Keratinocyte (primary cell): ENCODE results near the gene ZNF425. TPM values are rescaled to one million over a fixed set of nuclear protein-coding genes. Genes with fewer than 3 reads are reported as not detected.

Experiments used
- DNase-seq: peaks from one replicate; pipeline ENCODE4 v3.0.0-alpha.2; 2011; ENCODE audit warnings: low read depth, missing footprints, low spot score
- FAIRE-seq: peaks from 2 replicates; lab custom pipeline; 2011; peaks lifted over from hg19 to GRCh38; lab: Jason Lieb, UNC
- H2AFZ ChIP-seq: 2 replicates; pipeline ENCODE4 v1.6.0; 2012; ENCODE audit warnings: low read length, control low read depth, inconsistent platforms; ENCODE audit not compliant: control insufficient read depth
- H3K27ac ChIP-seq: 2 replicates; pipeline ENCODE4 v1.5.1; 2011; ENCODE audit warnings: low read length; ENCODE audit not compliant: control insufficient read depth, insufficient read depth
- H3K27me3 ChIP-seq: 3 replicates; pipeline ENCODE4 v1.6.0; 2011; ENCODE audit warnings: low read length; ENCODE audit not compliant: control insufficient read depth, insufficient read depth; ENCODE audit errors: extremely low read depth
- H3K36me3 ChIP-seq, 2 experiments: 2 replicates in 1 of 2; 3 replicates in 1 of 2; pipeline ENCODE4 v1.5.1; 2011; ENCODE audit warnings: low read length in 2 of 2, mild to moderate bottlenecking in 1 of 2; ENCODE audit not compliant: control insufficient read depth in 2 of 2, insufficient read depth in 2 of 2; ENCODE audit errors: extremely low read depth in 1 of 2
- H3K4me1 ChIP-seq: 3 replicates; pipeline ENCODE4 v1.5.1; 2011; ENCODE audit warnings: low read length; ENCODE audit not compliant: control insufficient read depth, insufficient read depth; ENCODE audit errors: extremely low read depth
- H3K4me2 ChIP-seq: 3 replicates; pipeline ENCODE4 v1.6.0; 2011; ENCODE audit warnings: low read depth, low read length; ENCODE audit not compliant: control insufficient read depth, insufficient read depth; ENCODE audit errors: extremely low read depth
- H3K4me3 ChIP-seq, 3 experiments: fragments of 200-600 bp in 1 of 3; sonication (generic) in 1 of 3; 2 replicates in 2 of 3; 3 replicates in 1 of 3; pipeline ENCODE4 v1.5.1; 2011 to 2016; ENCODE audit warnings: low read length in 3 of 3, mild to moderate bottlenecking in 3 of 3, control low read depth in 2 of 3, inconsistent platforms in 1 of 3, low read depth in 1 of 3, mixed read lengths in 1 of 3, mixed run types in 1 of 3, moderate library complexity in 1 of 3; ENCODE audit not compliant: control insufficient read depth in 2 of 3, insufficient read depth in 2 of 3; ENCODE audit errors: extremely low read depth in 1 of 3
- H3K79me2 ChIP-seq: 2 replicates; pipeline ENCODE4 v1.6.0; 2012; ENCODE audit warnings: low read length; ENCODE audit not compliant: control insufficient read depth, insufficient read depth
- H3K9ac ChIP-seq: 3 replicates; pipeline ENCODE4 v1.6.0; 2011; ENCODE audit warnings: low read length; ENCODE audit not compliant: control insufficient read depth, insufficient read depth; ENCODE audit errors: extremely low read depth
- H3K9me1 ChIP-seq: 3 replicates; pipeline ENCODE4 v1.6.0; 2011; ENCODE audit warnings: low read length; ENCODE audit not compliant: control insufficient read depth, insufficient read depth; ENCODE audit errors: extremely low read depth
- H3K9me3 ChIP-seq: 2 replicates; pipeline ENCODE4 v1.5.1; 2012; ENCODE audit warnings: low read depth, low read length; ENCODE audit not compliant: control insufficient read depth
- H4K20me1 ChIP-seq: 3 replicates; pipeline ENCODE4 v1.6.0; 2011; ENCODE audit warnings: low read length; ENCODE audit not compliant: control insufficient read depth, insufficient read depth; ENCODE audit errors: extremely low read depth
- CTCF ChIP-seq, 3 experiments: IDR thresholded peaks in 1 of 3; conservative IDR thresholded peaks in 1 of 3; optimal IDR thresholded peaks in 1 of 3; 2 replicates in 2 of 3; 3 replicates in 1 of 3; pipeline versions ENCODE3 to v1.5.1; 2011; ENCODE audit warnings: low read length in 3 of 3, mild to moderate bottlenecking in 3 of 3, moderate library complexity in 2 of 3, control low read depth in 1 of 3, inconsistent platforms in 1 of 3; ENCODE audit not compliant: insufficient read depth in 2 of 3; ENCODE audit errors: extremely low read depth in 1 of 3
- EZH2 ChIP-seq: IDR thresholded peaks from one replicate; pipeline ENCODE4 v1.6.1; 2012; ENCODE audit warnings: inconsistent platforms, mild to moderate bottlenecking, low read length, moderate library complexity
- dilution Hi-C: fragments of 300-500 bp; cut with MboI; formaldehyde crosslinking; loops from one replicate; pipeline ENCODE4 v1.7.0; 2020; ENCODE audit warnings: low sequenced_read_pairs; ENCODE audit not compliant: extremely low pct_ligation_motif_present
- polyA plus RNA-seq, 5 experiments: library from polyadenylated mRNA; depleted of rRNA in 3 of 5; stranded (reverse) in 3 of 5; stranded (forward) in 1 of 5; unstranded in 1 of 5; fragments of >200 nt; gene quantifications; 1 replicate in 1 of 5; 2 replicates in 3 of 5; 3 replicates in 1 of 5; pipeline versions ENCODE4 v1.2.1 to v1.2.3, GENCODE V29; 2011 to 2012; ENCODE audit warnings: missing spikeins in 2 of 5, low read depth in 1 of 5, low replicate concordance in 1 of 5

Gene ZNF425
- polyA plus RNA-seq, 1 donor (not counting 4 experiments of a cell fraction or from before 2014, with no cell fraction given) = 1.8 TPM

DNA sequence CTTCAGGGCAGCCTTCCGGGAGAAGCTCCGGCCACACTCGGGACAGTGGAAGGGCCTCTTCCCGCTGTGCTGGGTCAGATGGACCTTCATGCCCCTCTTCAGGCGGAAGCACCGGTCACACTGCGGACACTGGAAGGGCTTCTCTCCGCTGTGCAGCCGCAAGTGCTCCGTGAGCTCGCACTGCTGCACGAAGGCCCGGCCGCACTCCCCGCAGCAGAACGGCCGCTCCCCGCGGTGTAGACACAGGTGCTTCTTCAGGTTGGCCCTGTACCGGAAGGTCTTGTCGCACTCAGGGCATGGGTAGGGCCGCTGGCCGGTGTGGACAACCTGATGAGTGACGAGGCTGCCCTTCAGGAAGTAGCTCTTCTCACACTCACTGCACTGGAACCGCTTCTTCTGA is 21.4 kb downstream of the ZNF425 start:
- TF ChIP-seq CTCF (optimal IDR thresholded peaks at IDR 0.05 in 1 of 3, IDR thresholded peaks at IDR 0.05 in 1 of 3, conservative IDR thresholded peaks at IDR 0.05 in 1 of 3; ENCODE audit: extremely low read depth in 1 of 3, insufficient read depth in 2 of 3, low read length in 3 of 3) (no peak), EZH2 (no peak)
- no peak overlapping the region for H3K27ac ChIP-seq
- no peaks in the 10 kb centered on the region for H3K27me3 ChIP-seq
- no peak overlapping the region for H3K4me3 ChIP-seq
- H3K9ac ChIP-seq = no peak overlapping the region
- H4K20me1 ChIP-seq = no peaks in the 10 kb centered on the region
- H3K4me1 ChIP-seq = no peaks in the 10 kb centered on the region
- DNase-seq = no peak
- H3K79me2 ChIP-seq = no peaks in the 10 kb centered on the region
- dilution Hi-C loops = no loop called here
- no peaks in the 10 kb centered on the region for H3K9me3 ChIP-seq
- FAIRE-seq = no peak
- H3K4me2 ChIP-seq = no peak overlapping the region
- peaks cover 0 to 8% of the 10 kb centered on the region in 2 experiments for H3K36me3 ChIP-seq
- no peaks in the 10 kb centered on the region for H3K9me1 ChIP-seq
- H2AFZ ChIP-seq = no peak overlapping the region

- TF ChIP-seq CTCF (optimal IDR thresholded peaks at IDR 0.05 in 1 of 3, IDR thresholded peaks at IDR 0.05 in 1 of 3, conservative IDR thresholded peaks at IDR 0.05 in 1 of 3; ENCODE audit: extremely low read depth in 1 of 3, insufficient read depth in 2 of 3, low read length in 3 of 3) (no peak), EZH2 (no peak)
- dilution Hi-C loops = no loop called here
- Histone ChIP-seq H3K9ac (no peak overlapping the region), H3K27ac (no peak overlapping the region), H3K4me3 (no peak overlapping the region), H3K4me2 (no peak overlapping the region), H3K4me1 (no peaks in the 10 kb centered on the region), H2AFZ (no peak overlapping the region), H3K9me1 (no peaks in the 10 kb centered on the region), H3K27me3 (no peaks in the 10 kb centered on the region), H3K9me3 (no peaks in the 10 kb centered on the region), H4K20me1 (no peaks in the 10 kb centered on the region), H3K79me2 (no peaks in the 10 kb centered on the region), H3K36me3 (peaks cover 0 to 8% of the 10 kb centered on the region in 2 experiments)
- DNase-seq = no peak
- FAIRE-seq = no peak
Measured at GRCh38 chr7:149104214-149104613, 21.9 kb downstream of the ZNF425 start.
